ENCODE results near the gene EXOSC5.
"Not testable (repeated sequence)": the region's sequence is repeated elsewhere in the genome, so short reads cannot be mapped to it uniquely, and the experiment has no call there.

Gene EXOSC5

GRCh38 chr19:41426116-41426841, 29.1 kb upstream of the EXOSC5 start:
- no peak for DNase-seq

- DNase-seq: no peak
Observed at GRCh38 chr19:41425174-41426115, 28.3 kb upstream of the EXOSC5 start.

GRCh38 chr19:41424335-41425173, 27.4 kb upstream of the EXOSC5 start:
- DNase-seq: no peak

- no peak for DNase-seq
Observed at GRCh38 chr19:41422955-41423354, 25.8 kb upstream of the EXOSC5 start.

GRCh38 chr19:41422456-41422855, 25.3 kb upstream of the EXOSC5 start:
- no peak for DNase-seq

- DNase-seq: no peak
Observed at GRCh38 chr19:41421973-41422372, 24.8 kb upstream of the EXOSC5 start.

GRCh38 chr19:41421314-41421713, 24.2 kb upstream of the EXOSC5 start:
- DNase-seq: no peak

- DNase-seq: no peak
Observed at GRCh38 chr19:41420101-41420880, 23.1 kb upstream of the EXOSC5 start.

- no peak for DNase-seq
Observed at GRCh38 chr19:41416194-41416674, 19.1 kb upstream of the EXOSC5 start.

GRCh38 chr19:41415154-41415571, 18.0 kb upstream of the EXOSC5 start:
- DNase-seq: no peak

- no peak for DNase-seq
Observed at GRCh38 chr19:41414461-41414860, 17.3 kb upstream of the EXOSC5 start.

GRCh38 chr19:41413947-41414346, 16.8 kb upstream of the EXOSC5 start:
- no peak for DNase-seq

GRCh38 chr19:41412953-41413352, 15.8 kb upstream of the EXOSC5 start:
- no peak for DNase-seq

GRCh38 chr19:41411968-41412265, 14.8 kb upstream of the EXOSC5 start:
- no peak for DNase-seq

- DNase-seq: no peak
Observed at GRCh38 chr19:41411100-41411967, 14.2 kb upstream of the EXOSC5 start.

GRCh38 chr19:41410336-41411054, 13.3 kb upstream of the EXOSC5 start:
- no peak for DNase-seq

- DNase-seq: no peak
Observed at GRCh38 chr19:41409288-41409687, 12.1 kb upstream of the EXOSC5 start.

- DNase-seq: not testable (repeated sequence)
Observed at GRCh38 chr19:41408846-41409245, 11.7 kb upstream of the EXOSC5 start.

GRCh38 chr19:41408256-41408655, 11.1 kb upstream of the EXOSC5 start:
- no peak for DNase-seq

- DNase-seq: no peak
Observed at GRCh38 chr19:41407271-41407670, 10.1 kb upstream of the EXOSC5 start.

- DNase-seq: no peak
Observed at GRCh38 chr19:41405776-41406175, 8.6 kb upstream of the EXOSC5 start.
